Liver (tissue), 3 donors: Measurements from ENCODE around the gene SLC24A3.

ENCODE experiments used
- ATF3 ChIP-seq: IDR thresholded peaks from 2 replicates; pipeline ENCODE4 v1.6.1; 2016; ENCODE audit warnings: antibody characterized with exemption
- EGR1 ChIP-seq, 2 donors: IDR thresholded peaks; 2 replicates each; pipeline ENCODE4 v1.6.1; 2016 to 2018; ENCODE audit warnings: antibody characterized with exemption in 2 of 2, low read depth in 2 of 2
- GABPA ChIP-seq, 2 donors: IDR thresholded peaks in 1 of 2; conservative IDR thresholded peaks in 1 of 2; 2 replicates each; pipeline ENCODE4 v1.6.1; 2016; ENCODE audit warnings: antibody characterized with exemption in 2 of 2, mild to moderate bottlenecking in 1 of 2, moderate library complexity in 1 of 2
- HNF4A ChIP-seq, 2 donors: conservative IDR thresholded peaks; 2 replicates each; pipeline ENCODE4 v1.6.1; 2016; ENCODE audit warnings: antibody characterized with exemption in 2 of 2, mild to moderate bottlenecking in 2 of 2
- NR2F2 ChIP-seq: IDR thresholded peaks from 2 replicates; pipeline ENCODE4 v1.6.1; 2016; ENCODE audit warnings: antibody characterized with exemption
- RAD21 ChIP-seq, 2 donors: IDR thresholded peaks; 2 replicates each; pipeline ENCODE4 v1.6.1; 2016; ENCODE audit warnings: antibody characterized with exemption in 2 of 2, mild to moderate bottlenecking in 2 of 2
- SP1 ChIP-seq: IDR thresholded peaks from 2 replicates; pipeline ENCODE4 v1.6.1; 2018; ENCODE audit warnings: antibody characterized with exemption, mild to moderate bottlenecking
- TAF1 ChIP-seq: conservative IDR thresholded peaks from 2 replicates; pipeline ENCODE4 v1.6.1; 2016; ENCODE audit warnings: antibody characterized with exemption, mild to moderate bottlenecking
- YY1 ChIP-seq: IDR thresholded peaks from 2 replicates; pipeline ENCODE4 v1.6.1; 2016; ENCODE audit warnings: antibody characterized with exemption, mild to moderate bottlenecking
- ZBTB33 ChIP-seq: IDR thresholded peaks from 2 replicates; pipeline ENCODE4 v1.6.1; 2016; ENCODE audit warnings: antibody characterized with exemption
- TF ChIP-seq, protein P1 (sequence below): fragments of 150-350 bp; IDR thresholded peaks from 2 replicates; pipeline ENCODE4 v1.5.1; 2017; ENCODE audit warnings: improper control_type of control experiment, low read depth, low read length; ENCODE audit not compliant: missing input control
- TF ChIP-seq, protein P2 (sequence below): IDR thresholded peaks from 2 replicates; pipeline ENCODE4 v1.6.1; 2016; ENCODE audit warnings: antibody characterized with exemption, mild to moderate bottlenecking
- TF ChIP-seq, protein P3 (sequence below): IDR thresholded peaks from 2 replicates; pipeline ENCODE4 v1.6.1; 2016; ENCODE audit warnings: antibody characterized with exemption
- donor health status: healthy.
- donor health status: healthy.

DNA sequence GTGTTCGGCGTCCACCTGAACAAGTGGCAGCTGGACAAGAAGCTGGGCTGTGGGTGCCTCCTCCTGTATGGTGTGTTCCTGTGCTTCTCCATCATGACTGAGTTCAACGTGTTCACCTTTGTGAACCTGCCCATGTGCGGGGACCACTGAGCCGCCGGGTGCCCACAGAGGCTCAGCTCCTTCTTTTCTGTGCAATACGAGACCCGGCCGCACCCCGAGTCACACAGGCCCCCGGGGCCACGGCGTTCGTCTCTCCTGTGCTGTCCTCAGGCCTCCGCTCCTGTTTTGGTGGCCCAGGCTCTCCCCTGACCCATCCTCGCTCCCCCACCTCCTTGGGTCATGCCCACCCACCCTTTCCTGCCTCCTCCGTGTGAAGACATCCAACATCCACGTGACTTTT, 508.5 kb downstream of the SLC24A3 start:
- TF ChIP-seq, protein P1, sequence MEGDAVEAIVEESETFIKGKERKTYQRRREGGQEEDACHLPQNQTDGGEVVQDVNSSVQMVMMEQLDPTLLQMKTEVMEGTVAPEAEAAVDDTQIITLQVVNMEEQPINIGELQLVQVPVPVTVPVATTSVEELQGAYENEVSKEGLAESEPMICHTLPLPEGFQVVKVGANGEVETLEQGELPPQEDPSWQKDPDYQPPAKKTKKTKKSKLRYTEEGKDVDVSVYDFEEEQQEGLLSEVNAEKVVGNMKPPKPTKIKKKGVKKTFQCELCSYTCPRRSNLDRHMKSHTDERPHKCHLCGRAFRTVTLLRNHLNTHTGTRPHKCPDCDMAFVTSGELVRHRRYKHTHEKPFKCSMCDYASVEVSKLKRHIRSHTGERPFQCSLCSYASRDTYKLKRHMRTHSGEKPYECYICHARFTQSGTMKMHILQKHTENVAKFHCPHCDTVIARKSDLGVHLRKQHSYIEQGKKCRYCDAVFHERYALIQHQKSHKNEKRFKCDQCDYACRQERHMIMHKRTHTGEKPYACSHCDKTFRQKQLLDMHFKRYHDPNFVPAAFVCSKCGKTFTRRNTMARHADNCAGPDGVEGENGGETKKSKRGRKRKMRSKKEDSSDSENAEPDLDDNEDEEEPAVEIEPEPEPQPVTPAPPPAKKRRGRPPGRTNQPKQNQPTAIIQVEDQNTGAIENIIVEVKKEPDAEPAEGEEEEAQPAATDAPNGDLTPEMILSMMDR, result no peak
- TF ChIP-seq TAF1, result no peak
- no peak for TF ChIP-seq ZBTB33
- no peak for TF ChIP-seq RAD21 (IDR thresholded peaks at IDR 0.05)
- TF ChIP-seq, protein P2, sequence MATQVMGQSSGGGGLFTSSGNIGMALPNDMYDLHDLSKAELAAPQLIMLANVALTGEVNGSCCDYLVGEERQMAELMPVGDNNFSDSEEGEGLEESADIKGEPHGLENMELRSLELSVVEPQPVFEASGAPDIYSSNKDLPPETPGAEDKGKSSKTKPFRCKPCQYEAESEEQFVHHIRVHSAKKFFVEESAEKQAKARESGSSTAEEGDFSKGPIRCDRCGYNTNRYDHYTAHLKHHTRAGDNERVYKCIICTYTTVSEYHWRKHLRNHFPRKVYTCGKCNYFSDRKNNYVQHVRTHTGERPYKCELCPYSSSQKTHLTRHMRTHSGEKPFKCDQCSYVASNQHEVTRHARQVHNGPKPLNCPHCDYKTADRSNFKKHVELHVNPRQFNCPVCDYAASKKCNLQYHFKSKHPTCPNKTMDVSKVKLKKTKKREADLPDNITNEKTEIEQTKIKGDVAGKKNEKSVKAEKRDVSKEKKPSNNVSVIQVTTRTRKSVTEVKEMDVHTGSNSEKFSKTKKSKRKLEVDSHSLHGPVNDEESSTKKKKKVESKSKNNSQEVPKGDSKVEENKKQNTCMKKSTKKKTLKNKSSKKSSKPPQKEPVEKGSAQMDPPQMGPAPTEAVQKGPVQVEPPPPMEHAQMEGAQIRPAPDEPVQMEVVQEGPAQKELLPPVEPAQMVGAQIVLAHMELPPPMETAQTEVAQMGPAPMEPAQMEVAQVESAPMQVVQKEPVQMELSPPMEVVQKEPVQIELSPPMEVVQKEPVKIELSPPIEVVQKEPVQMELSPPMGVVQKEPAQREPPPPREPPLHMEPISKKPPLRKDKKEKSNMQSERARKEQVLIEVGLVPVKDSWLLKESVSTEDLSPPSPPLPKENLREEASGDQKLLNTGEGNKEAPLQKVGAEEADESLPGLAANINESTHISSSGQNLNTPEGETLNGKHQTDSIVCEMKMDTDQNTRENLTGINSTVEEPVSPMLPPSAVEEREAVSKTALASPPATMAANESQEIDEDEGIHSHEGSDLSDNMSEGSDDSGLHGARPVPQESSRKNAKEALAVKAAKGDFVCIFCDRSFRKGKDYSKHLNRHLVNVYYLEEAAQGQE, result no peak
- no peak for TF ChIP-seq EGR1 (IDR thresholded peaks at IDR 0.05; ENCODE audit: low read depth in 2 of 2)
- no peak for TF ChIP-seq ATF3
- TF ChIP-seq GABPA (IDR thresholded peaks at IDR 0.05 in 1 of 2, conservative IDR thresholded peaks at IDR 0.05 in 1 of 2), result no peak
- no peak for TF ChIP-seq YY1
- TF ChIP-seq SP1, result no peak
- no peak for TF ChIP-seq NR2F2
- TF ChIP-seq, protein P3, sequence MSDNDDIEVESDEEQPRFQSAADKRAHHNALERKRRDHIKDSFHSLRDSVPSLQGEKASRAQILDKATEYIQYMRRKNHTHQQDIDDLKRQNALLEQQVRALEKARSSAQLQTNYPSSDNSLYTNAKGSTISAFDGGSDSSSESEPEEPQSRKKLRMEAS, result no peak
- TF ChIP-seq HNF4A (conservative IDR thresholded peaks at IDR 0.05), result no peak
